Activated CD4-positive, alpha-beta memory T cell treated with anti-CD3 and anti-CD28 coated beads for 36 hours (primary cell): ENCODE data around the gene NTM. TPM values are rescaled to one million over a fixed set of nuclear protein-coding genes. Genes with fewer than 3 reads are reported as not detected.

ENCODE experiments used
- CTCF ChIA-PET: fragments of 350-600 bp; sonication (Branson Sonifier 250); formaldehyde crosslinking; loops from one replicate; lab custom pipeline; 2021; ENCODE audit warnings: antibody characterized with exemption, inconsistent platforms; lab: Charles Lee
- POLR2A ChIA-PET: fragments of 350-600 bp; sonication (Branson Sonifier 250); formaldehyde crosslinking; loops from one replicate; lab custom pipeline; 2021; ENCODE audit warnings: antibody characterized with exemption; lab: Charles Lee
- DNase-seq: peaks from one replicate; pipeline ENCODE4 v3.0.0-alpha.2; 2020
- H3K27ac Mint-ChIP-seq: one replicate; pipeline ENCODE4 v1.8.0; 2021; ENCODE audit warnings: mixed read lengths
- H3K27me3 Mint-ChIP-seq: one replicate; pipeline ENCODE4 v1.8.0; 2021; ENCODE audit warnings: mixed read lengths
- H3K36me3 Mint-ChIP-seq: one replicate; pipeline ENCODE4 v1.8.0; 2021; ENCODE audit warnings: mixed read lengths
- H3K4me1 Mint-ChIP-seq: one replicate; pipeline ENCODE4 v1.8.0; 2021; ENCODE audit warnings: low read depth, mixed read lengths
- H3K4me3 Mint-ChIP-seq: one replicate; pipeline ENCODE4 v1.8.0; 2021; ENCODE audit warnings: mild to moderate bottlenecking, mixed read lengths
- H3K9me3 Mint-ChIP-seq: one replicate; pipeline ENCODE4 v1.8.0; 2021; ENCODE audit warnings: mixed read lengths
- intact Hi-C: fragments of 100-400 bp; cut with micrococcal nuclease; formaldehyde crosslinking; loops from one replicate; pipeline ENCODE4 v1.15.1; 2023
- total RNA-seq, 2 experiments: library from RNA; stranded (reverse); gene quantifications; one replicate each; pipeline ENCODE4 v1.2.3, GENCODE V29; 2021

NTM gene
- total RNA-seq, 2 experiments from 2014 or later: not detected

DNA sequence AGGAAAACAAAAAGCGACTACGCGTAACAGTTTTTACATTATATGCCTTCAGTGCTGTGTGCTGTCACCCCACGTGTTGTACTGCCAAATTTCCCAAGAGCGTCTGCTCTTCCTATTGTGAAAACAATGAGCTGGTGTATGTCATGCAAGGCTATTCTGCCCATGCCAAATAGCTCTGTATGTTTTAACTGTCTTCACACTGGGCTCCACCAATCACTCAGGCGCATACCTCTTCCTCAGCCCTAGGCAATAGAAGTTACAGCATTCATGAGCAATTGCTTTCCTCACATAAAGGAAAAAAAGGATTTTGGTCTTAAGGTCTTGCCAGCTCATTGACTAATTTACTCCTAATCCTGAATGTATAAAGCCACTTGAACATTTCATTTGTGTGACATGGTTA, 606.8 kb downstream of the NTM start:
- Mint-ChIP-seq H3K27me3 (no peaks in the 10 kb centered on the region), H3K36me3 (no peaks in the 10 kb centered on the region), H3K27ac (no peak overlapping the region), H3K4me1 (no peaks in the 10 kb centered on the region), H3K9me3 (no peaks in the 10 kb centered on the region), H3K4me3 (no peak overlapping the region)
- POLR2A ChIA-PET: no interaction called here
- CTCF ChIA-PET: no interaction called here
- DNase-seq: no peak
- intact Hi-C loops: no loop called here

DNA sequence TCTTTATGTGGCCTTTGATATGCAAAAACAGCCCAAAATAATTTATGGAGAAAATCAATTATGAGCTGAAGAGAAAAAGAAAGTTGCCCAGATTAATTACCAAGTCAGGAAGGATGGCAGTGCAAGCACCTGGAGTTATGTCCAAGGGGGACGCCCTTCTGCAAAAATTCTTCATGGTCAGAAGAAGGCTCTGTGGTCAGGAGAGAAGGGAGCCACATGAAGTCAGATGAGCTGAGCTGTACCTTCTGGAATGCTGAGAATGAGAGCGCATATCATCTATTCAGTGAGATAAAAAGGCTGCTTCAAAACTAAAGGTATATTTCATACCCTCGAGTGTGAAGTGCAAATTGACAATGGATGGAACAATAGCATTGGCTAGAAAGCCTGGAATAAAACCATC, 607.4 kb downstream of the NTM start:
- intact Hi-C loops: no loop called here
- H3K4me1 Mint-ChIP-seq: no peaks in the 10 kb centered on the region
- H3K27me3 Mint-ChIP-seq: no peaks in the 10 kb centered on the region
- no peak overlapping the region for H3K27ac Mint-ChIP-seq
- no peak overlapping the region for H3K4me3 Mint-ChIP-seq
- no peaks in the 10 kb centered on the region for H3K36me3 Mint-ChIP-seq
- ChIA-PET POLR2A (no interaction called here), CTCF (no interaction called here)
- DNase-seq: no peak
- no peaks in the 10 kb centered on the region for H3K9me3 Mint-ChIP-seq

GRCh38 chr11:131978351-131978750, 607.9 kb downstream of the NTM start:
- Mint-ChIP-seq H3K27me3 (no peaks in the 10 kb centered on the region), H3K36me3 (no peaks in the 10 kb centered on the region), H3K4me3 (no peak overlapping the region), H3K9me3 (no peaks in the 10 kb centered on the region), H3K27ac (no peak overlapping the region), H3K4me1 (no peaks in the 10 kb centered on the region)
- ChIA-PET CTCF (no interaction called here), POLR2A (no interaction called here)
- no peak for DNase-seq
- intact Hi-C loops: no loop called here

GRCh38 chr11:131979364-131979763, 608.9 kb downstream of the NTM start:
- POLR2A ChIA-PET: no interaction called here
- no peak overlapping the region for H3K4me3 Mint-ChIP-seq
- CTCF ChIA-PET: no interaction called here

GRCh38 chr11:131980199-131980598, 609.8 kb downstream of the NTM start:
- no peak for DNase-seq
- ChIA-PET CTCF (no interaction called here), POLR2A (no interaction called here)
- Mint-ChIP-seq H3K4me1 (no peaks in the 10 kb centered on the region), H3K9me3 (peaks cover 11% of the 10 kb centered on the region), H3K27me3 (no peaks in the 10 kb centered on the region), H3K27ac (no peak overlapping the region), H3K36me3 (peaks cover 2% of the 10 kb centered on the region), H3K4me3 (no peak overlapping the region)
- intact Hi-C loops: no loop called here

More at GRCh38 chr11:131979364-131979763, 608.9 kb downstream of the NTM start:
- Mint-ChIP-seq H3K27me3 (no peaks in the 10 kb centered on the region), H3K9me3 (peaks cover 7% of the 10 kb centered on the region), H3K36me3 (peaks cover 2% of the 10 kb centered on the region), H3K27ac (no peak overlapping the region), H3K4me1 (no peaks in the 10 kb centered on the region)
- DNase-seq: no peak
- intact Hi-C loops: no loop called here

- CTCF ChIA-PET: no interaction called here
- Mint-ChIP-seq H3K4me3 (no peak overlapping the region), H3K4me1 (no peaks in the 10 kb centered on the region), H3K36me3 (peaks cover 2% of the 10 kb centered on the region), H3K27me3 (no peaks in the 10 kb centered on the region), H3K9me3 (peaks cover 15% of the 10 kb centered on the region), H3K27ac (no peak overlapping the region)
- POLR2A ChIA-PET: no interaction called here
- intact Hi-C loops: no loop called here
- no peak for DNase-seq
These were observed 610.7 kb downstream of the NTM start for GRCh38 chr11:131980888-131981668.

- CTCF ChIA-PET: no interaction called here
- H3K4me3 Mint-ChIP-seq: no peak overlapping the region
- H3K27ac Mint-ChIP-seq: no peak overlapping the region
- no peak for DNase-seq
- no peaks in the 10 kb centered on the region for H3K27me3 Mint-ChIP-seq
- H3K9me3 Mint-ChIP-seq: peaks cover 15% of the 10 kb centered on the region
- H3K4me1 Mint-ChIP-seq: no peaks in the 10 kb centered on the region
- intact Hi-C loops: no loop called here
- peaks cover 2% of the 10 kb centered on the region for H3K36me3 Mint-ChIP-seq
- POLR2A ChIA-PET: no interaction called here
These were observed 611.7 kb downstream of the NTM start for GRCh38 chr11:131982154-131982553.

- ChIA-PET POLR2A (no interaction called here), CTCF (no interaction called here)
- no peak for DNase-seq
- H3K36me3 Mint-ChIP-seq: peaks cover 2% of the 10 kb centered on the region
- peaks cover 15% of the 10 kb centered on the region for H3K9me3 Mint-ChIP-seq
- no peak overlapping the region for H3K27ac Mint-ChIP-seq
- H3K4me3 Mint-ChIP-seq: no peak overlapping the region
- no peaks in the 10 kb centered on the region for H3K4me1 Mint-ChIP-seq
- intact Hi-C loops: no loop called here
- peaks cover 2% of the 10 kb centered on the region for H3K27me3 Mint-ChIP-seq
These were observed 615.5 kb downstream of the NTM start for GRCh38 chr11:131985846-131986301.

GRCh38 chr11:131987703-131988102, 617.3 kb downstream of the NTM start:
- H3K4me3 Mint-ChIP-seq: no peak overlapping the region
- intact Hi-C loops: no loop called here
- POLR2A ChIA-PET: no interaction called here
- no peak for DNase-seq
- no peak overlapping the region for H3K27ac Mint-ChIP-seq
- H3K36me3 Mint-ChIP-seq: peaks cover 2% of the 10 kb centered on the region
- H3K4me1 Mint-ChIP-seq: no peaks in the 10 kb centered on the region
- CTCF ChIA-PET: no interaction called here
- H3K27me3 Mint-ChIP-seq: peaks cover 2% of the 10 kb centered on the region
- H3K9me3 Mint-ChIP-seq: peaks cover 15% of the 10 kb centered on the region

- POLR2A ChIA-PET: no interaction called here
- Mint-ChIP-seq H3K27ac (no peak overlapping the region), H3K9me3 (peaks cover 6% of the 10 kb centered on the region), H3K36me3 (no peaks in the 10 kb centered on the region), H3K27me3 (peaks cover 2% of the 10 kb centered on the region), H3K4me3 (no peak overlapping the region), H3K4me1 (no peaks in the 10 kb centered on the region)
- DNase-seq: no peak
- intact Hi-C loops: no loop called here
- CTCF ChIA-PET: no interaction called here
These were observed 621.2 kb downstream of the NTM start for GRCh38 chr11:131991606-131992005.

GRCh38 chr11:131993246-131993645, 622.8 kb downstream of the NTM start:
- CTCF ChIA-PET: no interaction called here

GRCh38 chr11:131998020-131998419, 627.6 kb downstream of the NTM start:
- ChIA-PET POLR2A (no interaction called here), CTCF (no interaction called here)
- Mint-ChIP-seq H3K4me3 (no peak overlapping the region), H3K27me3 (no peaks in the 10 kb centered on the region), H3K4me1 (no peaks in the 10 kb centered on the region), H3K36me3 (no peaks in the 10 kb centered on the region), H3K27ac (no peak overlapping the region), H3K9me3 (peaks cover 13% of the 10 kb centered on the region)
- no peak for DNase-seq
- intact Hi-C loops: no loop called here

More at GRCh38 chr11:131993246-131993645, 622.8 kb downstream of the NTM start:
- DNase-seq: no peak
- intact Hi-C loops: no loop called here
- Mint-ChIP-seq H3K9me3 (peaks cover 13% of the 10 kb centered on the region), H3K27me3 (peaks cover 1% of the 10 kb centered on the region), H3K36me3 (no peaks in the 10 kb centered on the region), H3K4me3 (no peak overlapping the region), H3K4me1 (no peaks in the 10 kb centered on the region), H3K27ac (no peak overlapping the region)
- POLR2A ChIA-PET: no interaction called here

DNA sequence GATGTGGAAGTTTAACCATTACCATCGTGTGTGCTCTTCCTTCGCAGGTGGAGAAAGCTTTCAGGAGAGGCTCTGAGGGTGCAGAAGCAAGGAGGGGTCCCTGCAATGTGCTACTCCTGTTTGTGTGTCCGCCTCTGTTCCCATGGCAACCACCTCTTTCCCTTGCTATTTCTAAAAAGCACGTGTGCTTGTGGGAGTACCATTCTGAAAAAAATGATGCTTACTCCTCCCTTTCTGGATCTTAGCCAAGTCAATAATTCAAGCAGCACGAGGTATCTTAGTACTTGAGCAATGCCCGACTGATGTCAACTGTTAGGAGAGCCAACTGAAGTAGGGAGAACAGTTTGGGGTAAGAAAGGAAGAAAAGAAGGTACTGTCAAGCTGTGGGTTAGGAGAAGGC, 628.7 kb downstream of the NTM start:
- intact Hi-C loops: no loop called here
- Mint-ChIP-seq H3K4me3 (no peak overlapping the region), H3K4me1 (no peaks in the 10 kb centered on the region), H3K9me3 (peaks cover 13% of the 10 kb centered on the region), H3K36me3 (no peaks in the 10 kb centered on the region), H3K27ac (no peak overlapping the region), H3K27me3 (no peaks in the 10 kb centered on the region)
- no peak for DNase-seq
- ChIA-PET POLR2A (no interaction called here), CTCF (no interaction called here)
